AG10803 (cell line): ENCODE data around the gene RIC8B.

Experiments
- DNase-seq: peaks from one replicate; pipeline ENCODE4 v3.0.0; 2010; ENCODE audit warnings: low read depth
- H3K4me3 ChIP-seq: 2 replicates; pipeline ENCODE4 v1.5.1; 2011; ENCODE audit warnings: mild to moderate bottlenecking, low read length, control low read depth
- TF ChIP-seq, protein P1 (sequence below): conservative IDR thresholded peaks from 2 replicates; pipeline ENCODE4 v1.5.1; 2011; ENCODE audit warnings: mild to moderate bottlenecking, low read length, control low read depth, inconsistent platforms

Gene RIC8B

DNA sequence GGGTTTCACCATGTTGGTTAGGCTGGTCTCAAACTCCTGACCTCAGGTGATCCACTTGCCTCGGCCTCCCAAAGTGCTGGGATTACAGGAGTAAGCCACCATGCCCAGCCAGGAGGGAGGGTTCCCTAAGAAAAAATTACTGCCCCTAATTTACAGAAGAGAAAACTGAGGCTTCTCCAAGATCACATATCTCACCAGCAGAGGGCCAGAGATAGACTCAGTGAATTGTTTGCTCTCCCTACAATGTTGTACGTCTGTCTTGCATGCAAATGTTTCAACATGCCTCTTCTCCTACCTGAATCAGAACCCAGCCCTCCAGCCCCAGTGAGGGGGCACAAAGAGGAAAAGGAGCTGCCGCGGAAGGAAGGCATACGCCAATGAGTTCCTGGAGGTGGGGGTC lies 132.9 kb downstream of the RIC8B start:
- DNase-seq: no peak
- no peak overlapping the region for H3K4me3 ChIP-seq
- TF ChIP-seq, protein P1, sequence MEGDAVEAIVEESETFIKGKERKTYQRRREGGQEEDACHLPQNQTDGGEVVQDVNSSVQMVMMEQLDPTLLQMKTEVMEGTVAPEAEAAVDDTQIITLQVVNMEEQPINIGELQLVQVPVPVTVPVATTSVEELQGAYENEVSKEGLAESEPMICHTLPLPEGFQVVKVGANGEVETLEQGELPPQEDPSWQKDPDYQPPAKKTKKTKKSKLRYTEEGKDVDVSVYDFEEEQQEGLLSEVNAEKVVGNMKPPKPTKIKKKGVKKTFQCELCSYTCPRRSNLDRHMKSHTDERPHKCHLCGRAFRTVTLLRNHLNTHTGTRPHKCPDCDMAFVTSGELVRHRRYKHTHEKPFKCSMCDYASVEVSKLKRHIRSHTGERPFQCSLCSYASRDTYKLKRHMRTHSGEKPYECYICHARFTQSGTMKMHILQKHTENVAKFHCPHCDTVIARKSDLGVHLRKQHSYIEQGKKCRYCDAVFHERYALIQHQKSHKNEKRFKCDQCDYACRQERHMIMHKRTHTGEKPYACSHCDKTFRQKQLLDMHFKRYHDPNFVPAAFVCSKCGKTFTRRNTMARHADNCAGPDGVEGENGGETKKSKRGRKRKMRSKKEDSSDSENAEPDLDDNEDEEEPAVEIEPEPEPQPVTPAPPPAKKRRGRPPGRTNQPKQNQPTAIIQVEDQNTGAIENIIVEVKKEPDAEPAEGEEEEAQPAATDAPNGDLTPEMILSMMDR: no peak

DNA sequence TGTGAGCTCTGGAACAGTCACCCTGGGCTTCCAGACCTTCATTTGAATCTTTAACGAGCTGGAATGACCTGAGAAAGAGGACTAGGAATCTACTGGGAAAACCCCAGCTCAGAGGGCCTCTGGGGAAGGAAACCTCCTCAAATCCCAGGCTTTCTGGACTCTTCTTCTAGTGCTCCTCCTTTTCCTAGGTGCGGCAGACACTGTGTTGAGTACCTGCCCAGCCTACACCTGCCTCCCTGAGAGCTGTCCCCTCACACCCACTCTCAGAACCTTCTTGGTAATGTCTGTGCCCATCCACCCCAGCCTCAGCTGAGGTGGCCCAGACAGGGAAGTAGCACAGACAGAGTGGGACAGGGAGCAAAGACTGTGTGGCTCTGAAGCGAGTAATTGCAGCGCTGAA lies 133.4 kb downstream of the RIC8B start:
- no peak overlapping the region for H3K4me3 ChIP-seq
- TF ChIP-seq, protein P1: no peak
- no peak for DNase-seq

DNA sequence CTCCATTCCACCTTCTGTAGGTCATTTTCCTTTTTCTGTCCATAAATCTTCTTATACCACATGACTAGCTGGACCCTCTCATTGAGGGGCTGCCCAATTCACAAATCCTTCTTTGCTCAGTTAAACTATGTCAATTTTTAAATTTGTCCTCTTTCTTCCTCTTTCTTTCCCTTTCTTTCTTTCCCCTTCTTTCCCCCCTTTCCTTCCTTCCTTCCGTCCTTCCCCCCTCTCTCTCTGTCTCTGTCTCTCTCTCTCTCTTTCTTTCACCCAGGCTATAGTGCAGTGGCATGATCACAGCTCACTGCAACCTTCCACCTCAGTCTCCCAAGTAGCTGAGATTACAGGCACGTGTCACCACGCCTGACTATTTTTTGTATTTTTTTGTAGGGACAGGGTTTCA lies 134.1 kb downstream of the RIC8B start:
- TF ChIP-seq, protein P1: no peak
- no peak for DNase-seq
- no peak overlapping the region for H3K4me3 ChIP-seq

DNA sequence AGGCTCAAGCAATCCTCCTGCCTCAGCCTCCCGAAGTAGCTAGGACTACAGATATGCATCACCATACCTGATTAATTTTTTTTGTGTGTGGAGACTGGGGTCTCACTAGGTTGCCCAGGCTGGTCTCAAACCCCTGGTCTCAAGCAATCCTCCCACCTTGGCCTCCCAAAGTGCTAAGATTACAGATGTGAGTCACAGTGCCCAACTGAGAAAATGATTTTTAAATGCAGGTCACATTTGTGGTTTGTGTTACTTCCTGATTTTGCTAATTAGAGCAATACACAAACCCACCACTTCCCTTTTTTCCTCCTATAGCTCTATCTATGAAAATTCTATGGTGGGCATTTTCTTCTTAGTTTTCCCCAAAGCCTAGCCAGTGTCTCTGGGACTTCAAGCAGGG lies 135.7 kb downstream of the RIC8B start:
- H3K4me3 ChIP-seq: no peak overlapping the region
- TF ChIP-seq, protein P1: no peak
- no peak for DNase-seq

DNA sequence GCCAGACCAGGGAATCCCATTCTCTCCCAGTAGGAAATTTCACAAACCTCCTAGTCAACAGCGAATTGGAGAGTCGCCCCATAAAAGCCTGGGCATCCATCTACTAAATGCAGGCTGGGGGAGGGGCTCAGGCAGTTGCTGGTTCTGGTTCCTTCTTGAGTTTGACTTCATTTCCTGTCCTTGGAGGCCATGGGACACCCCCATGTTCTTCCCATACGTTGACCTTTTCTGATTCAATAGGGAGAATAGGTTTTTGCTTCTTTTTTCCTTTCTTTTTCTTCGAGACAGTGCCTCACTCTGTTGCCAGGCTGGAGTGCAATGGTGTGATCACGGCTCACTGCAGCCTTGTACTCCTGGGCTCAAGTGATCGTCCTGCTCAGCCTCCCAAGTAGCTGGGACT lies 137.1 kb downstream of the RIC8B start:
- H3K4me3 ChIP-seq: no peak overlapping the region

DNA sequence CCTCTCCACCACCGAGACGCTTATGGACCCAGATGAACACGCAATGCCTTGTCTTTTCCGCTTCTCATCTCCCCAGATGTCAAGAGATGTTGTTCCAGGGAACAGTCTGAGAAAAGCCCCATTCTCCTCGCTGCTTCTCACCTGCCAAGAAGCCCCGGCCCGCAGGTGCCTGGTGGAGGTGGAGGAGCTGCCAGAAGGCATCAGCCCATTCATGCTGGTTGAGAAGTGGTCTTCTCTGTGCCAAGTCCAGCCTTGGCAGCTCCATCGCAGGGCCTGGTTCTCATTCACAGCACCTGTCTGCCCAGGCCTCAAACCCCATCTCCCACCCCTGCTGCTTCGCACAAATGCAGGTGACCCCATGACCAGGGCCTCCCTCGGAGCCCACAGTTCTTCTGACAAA lies 139.0 kb downstream of the RIC8B start:
- TF ChIP-seq, protein P1: no peak
- H3K4me3 ChIP-seq: no peak overlapping the region
- DNase-seq: no peak

More for the DNA sequence above, 137.1 kb downstream of the RIC8B start:
- DNase-seq: no peak
- TF ChIP-seq, protein P1: no peak

DNA sequence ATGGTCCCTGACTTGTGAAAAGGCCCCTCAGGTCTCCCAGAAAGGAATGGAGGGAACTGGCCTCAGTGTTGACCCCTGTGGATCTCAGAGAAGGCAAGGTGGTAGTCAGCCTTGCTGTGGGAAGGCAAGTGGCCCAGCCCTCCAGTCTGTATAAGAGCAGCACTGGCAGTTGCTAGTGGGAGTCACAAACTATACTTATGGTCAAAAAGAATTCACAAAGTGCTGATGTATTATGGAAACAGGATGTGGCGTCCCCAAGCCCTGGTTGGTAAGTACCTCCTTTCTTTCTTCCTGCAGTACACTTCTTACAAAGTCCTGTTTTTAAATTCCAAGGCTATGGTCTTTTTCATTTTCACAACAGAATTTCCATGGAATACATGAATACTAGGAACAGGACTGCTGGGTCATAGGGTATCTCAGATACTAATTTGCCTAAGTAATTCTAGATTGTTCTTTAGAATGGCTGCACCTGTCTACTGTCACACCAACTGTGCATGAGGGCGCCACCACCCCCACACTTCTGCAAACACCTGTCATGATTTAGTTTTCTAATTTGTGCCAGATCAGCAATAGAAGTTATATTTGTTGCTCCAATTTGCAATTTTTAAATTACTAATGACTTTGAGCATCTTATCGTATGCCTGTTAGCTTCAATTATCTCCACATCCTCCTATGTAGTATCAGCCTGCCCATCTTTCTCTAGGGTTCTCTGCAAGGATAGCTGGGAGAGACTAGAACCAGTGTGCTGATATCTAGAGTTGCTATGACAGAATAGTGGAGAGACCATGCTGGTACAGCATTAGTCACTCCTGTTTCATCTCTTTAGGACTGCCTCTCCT lies 140.5 kb downstream of the RIC8B start:
- TF ChIP-seq, protein P1: no peak
- no peak for DNase-seq

More for the DNA sequence above, 140.5 kb downstream of the RIC8B start:
- no peak overlapping the region for H3K4me3 ChIP-seq
